TTC549 (cell line): ENCODE data around the gene TCF7L2.

Experiments
- FAIRE-seq: peaks from 2 replicates; lab custom pipeline; 2012; peaks lifted over from hg19 to GRCh38; lab: Jason Lieb, UNC

The TCF7L2 gene

DNA sequence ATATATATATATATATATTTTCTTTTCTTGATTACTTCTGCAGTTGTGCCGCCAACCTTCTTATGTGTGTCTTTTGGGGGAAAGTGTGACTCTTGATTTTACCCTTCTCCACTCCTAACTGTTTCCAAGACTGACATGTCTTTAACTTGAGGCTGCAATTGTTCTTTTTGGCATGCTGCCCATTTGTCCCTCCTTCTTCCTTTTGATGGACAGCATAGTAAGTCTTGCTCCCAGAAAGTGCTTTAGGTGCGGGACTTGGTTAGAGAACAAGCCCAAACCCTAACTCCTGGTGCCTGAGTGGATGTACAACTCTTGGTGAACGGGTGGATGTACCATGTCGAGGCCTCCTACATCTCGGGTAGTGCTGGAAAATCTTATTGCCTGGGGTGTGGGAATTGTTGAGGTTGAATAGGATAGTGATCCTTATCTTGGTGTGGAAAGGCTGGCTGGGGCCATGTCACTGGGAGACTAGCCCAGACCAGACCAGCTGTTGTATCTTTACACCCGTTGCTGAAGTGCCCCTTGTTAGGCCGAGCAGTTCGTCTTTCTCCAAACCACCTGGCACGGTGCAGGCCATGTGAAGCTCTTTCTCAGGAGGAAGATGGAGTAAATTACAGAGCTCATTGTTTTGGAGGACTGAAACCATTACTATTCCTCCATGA lies 16.3 kb downstream of the TCF7L2 start:
- no peak for FAIRE-seq

DNA sequence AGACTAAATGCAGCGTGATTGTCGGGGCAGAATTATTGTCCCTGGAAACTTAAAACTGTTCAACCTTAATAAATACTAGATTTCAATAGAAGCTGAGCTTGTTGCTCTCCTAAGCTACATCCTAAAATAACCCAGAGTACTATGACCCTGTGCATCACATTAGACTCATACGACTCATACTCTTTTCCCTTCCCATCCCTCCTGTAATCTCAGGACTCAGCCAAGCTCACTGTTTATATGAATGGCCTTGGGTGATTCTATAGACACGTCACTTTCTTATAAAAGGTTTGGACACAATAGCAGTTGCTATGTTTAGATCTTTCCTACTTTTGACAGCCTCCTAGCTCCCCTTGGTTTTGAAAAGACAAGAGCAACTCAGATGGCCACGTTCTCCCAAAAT lies 17.2 kb downstream of the TCF7L2 start:
- FAIRE-seq, result no peak

DNA sequence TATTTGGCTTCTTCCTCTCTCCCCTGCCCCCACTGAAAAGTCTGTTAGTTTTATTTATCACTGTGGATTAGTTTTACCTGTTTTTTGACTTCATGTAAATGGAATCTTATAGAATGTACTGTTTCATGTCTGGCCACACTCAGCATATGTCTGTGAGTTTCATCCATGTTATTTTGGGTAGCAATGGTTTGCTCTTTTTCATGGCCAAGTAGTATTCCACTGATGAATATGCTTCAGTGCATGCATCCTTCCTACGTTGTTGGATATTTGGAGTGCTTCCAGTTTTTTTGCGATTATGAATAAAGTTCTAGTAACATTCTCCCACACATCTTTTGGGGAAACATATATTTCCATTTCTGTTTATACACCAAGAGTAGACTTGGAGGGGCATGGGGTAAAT lies 19.1 kb downstream of the TCF7L2 start:
- no peak for FAIRE-seq

DNA sequence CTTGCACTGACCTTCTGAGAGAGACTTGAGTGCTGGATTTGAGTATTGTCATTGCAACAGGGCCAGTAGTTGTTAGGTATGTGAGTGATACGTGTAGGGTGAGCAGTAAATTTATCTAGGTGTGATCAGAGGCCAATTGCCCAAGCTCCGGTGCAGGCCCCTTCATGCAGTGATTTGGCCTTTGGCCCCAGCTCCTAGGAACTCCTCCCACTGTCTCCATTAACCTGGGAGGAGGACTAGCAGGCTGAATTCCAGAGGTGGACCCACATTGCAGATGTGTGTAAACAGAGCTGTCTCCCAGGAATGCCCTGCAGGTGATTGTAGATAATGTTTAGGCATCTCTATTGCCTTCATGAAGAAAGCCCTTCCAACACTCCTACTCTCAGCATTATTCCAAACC lies 19.5 kb downstream of the TCF7L2 start:
- no peak for FAIRE-seq

DNA sequence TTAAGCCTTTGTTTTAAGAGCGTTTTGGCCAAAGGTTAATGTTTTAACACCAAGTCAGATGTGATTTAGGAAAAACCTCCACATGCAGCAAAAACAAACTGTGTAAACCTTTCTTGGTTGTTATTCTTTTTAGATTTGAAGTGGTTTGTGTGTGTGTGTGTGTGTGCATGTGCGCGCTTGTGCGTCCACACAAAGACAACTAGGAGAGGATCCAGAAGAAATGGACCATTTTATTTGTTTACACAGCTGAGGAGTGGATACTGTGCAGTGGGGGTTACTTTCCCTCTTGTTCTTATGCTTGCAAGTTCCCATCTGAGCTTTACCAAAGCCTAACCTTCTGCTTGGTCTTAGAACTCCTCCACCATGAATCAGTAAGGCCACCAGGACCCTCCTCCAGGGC lies 20.0 kb downstream of the TCF7L2 start:
- no peak for FAIRE-seq

DNA sequence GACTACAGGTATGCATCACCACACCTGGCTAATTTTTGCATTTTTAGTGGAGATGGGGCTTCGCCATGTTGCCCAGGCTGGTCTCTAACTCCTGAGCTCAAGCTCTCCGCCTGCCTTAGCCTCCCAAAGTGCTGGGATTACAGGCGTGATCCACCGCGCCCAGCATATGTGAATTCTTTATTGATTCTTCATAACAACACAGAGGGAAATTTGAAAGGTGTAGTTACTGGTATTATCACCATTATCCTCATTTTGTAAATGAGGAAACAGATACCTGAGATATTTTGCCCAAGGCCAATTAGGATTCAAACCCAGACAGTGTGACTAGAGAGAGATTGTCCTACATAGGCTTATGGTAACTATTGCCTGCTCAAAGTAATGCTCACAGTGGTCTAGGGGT lies 22.6 kb downstream of the TCF7L2 start:
- no peak for FAIRE-seq

DNA sequence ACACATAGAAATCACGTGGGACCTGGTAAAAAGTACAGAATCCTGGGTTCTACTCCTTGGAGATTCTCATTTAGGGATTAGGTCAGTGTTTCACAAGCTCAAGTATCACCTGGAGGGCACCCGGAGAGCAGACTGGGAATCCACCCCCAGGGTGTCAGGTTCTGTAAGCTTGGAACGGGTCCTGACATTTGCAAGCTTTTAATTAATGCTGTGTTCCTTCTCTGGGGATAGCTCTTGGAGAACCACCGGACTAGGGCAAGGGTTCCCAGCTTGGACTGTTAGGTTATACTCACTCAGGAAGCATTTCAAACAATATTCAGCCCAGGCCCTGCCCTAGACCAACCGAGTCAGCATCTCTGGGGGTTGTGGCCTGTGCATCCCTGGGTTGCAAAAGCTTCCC lies 23.0 kb downstream of the TCF7L2 start:
- FAIRE-seq, result no peak

DNA sequence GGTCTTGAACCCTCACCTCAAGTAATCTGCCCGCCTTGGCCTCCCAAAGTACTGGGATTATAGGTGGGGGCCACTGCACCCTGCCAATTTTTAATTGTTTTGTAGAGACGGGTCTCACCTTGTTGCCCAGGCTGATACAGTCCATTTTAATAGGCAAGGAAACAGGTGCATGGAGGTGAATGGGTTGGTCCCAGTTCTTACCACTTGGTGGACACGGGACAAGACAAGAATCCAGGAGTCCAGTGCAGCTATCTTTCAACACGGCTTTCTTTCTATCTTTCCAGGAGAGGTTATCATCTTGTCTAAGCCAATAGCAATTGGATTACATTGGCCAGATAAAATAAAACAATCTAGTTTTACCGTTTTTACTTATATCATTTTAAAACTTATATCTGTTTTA lies 23.8 kb downstream of the TCF7L2 start:
- FAIRE-seq, result no peak

DNA sequence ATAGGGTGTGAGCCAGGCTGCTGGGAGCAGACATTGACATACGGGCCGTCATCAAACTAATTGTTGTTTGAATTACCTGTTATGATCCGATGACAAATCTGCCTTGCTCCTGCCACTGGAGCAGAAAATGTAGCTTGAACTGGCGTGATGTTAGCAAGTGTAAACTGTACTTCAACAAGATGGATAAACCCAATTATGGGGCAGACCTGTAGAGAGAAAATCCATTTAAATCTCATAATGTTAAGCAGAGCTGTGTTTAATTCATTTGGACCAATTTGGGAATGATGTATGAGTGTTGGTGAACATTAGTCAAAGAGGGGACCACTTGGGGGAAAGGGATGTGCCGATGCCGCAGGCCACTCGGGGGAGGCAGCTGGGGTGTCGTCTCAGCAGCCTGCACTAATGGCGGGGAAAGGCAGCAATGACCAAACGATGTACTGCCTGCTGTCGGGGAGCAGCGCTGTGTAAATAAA lies 27.4 kb downstream of the TCF7L2 start:
- FAIRE-seq, result no peak

DNA sequence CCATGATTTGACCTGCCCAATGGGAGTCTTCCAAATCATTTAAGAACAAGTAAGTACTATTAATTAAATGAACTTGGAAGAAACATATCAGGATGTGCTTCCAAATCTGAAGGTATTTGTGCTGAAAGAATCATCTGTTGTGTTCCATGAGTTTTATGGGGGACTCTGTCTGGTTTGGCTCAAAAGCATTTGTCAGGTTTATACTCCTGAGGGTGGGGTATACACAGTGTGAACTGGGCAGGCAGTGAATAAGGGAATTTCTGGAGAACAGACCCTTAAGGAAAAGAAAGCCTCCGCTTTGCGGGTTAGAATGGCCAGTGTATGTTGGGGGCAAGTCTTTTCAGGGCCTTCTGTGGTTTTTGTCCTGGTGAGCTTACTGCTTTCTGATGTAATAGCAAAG lies 29.9 kb downstream of the TCF7L2 start:
- no peak for FAIRE-seq

DNA sequence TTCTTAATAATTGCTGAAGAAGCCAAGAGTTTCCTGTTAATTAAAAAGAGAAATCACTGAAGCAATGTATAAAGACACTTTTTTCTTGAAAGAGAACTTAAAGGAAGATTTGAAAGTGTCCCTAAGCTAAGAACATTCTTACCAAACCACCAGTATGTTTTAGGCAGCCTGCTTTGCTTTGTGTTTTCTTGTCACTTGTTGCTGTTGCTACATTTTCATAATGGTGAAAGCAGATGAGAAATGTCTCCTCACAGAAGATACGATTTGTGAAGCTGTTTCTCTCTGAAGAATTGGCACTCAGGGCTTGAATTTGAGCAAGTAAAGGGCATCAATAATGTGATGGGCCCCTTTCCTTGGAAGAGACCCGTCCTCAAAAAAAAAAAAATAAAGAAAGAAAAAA lies 30.9 kb downstream of the TCF7L2 start:
- no peak for FAIRE-seq

DNA sequence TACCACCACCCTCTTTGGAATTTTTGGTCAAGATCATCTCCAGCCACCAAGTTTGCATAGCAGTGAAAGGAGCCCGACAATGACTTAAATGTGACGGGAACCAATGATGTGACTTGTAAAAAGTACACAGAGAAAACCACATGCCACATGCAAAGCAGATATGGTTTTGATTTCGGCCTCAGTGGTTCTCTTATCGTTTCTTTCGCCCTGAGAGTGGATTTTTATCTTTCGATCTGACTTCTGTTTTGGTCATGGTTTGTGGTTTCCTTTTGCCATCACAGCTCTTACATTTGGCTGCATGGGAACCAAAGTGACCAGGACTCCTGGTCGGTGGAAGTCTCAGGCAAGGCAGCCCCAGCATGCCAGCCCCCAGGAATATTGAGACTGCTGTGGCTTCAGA lies 31.5 kb downstream of the TCF7L2 start:
- no peak for FAIRE-seq

DNA sequence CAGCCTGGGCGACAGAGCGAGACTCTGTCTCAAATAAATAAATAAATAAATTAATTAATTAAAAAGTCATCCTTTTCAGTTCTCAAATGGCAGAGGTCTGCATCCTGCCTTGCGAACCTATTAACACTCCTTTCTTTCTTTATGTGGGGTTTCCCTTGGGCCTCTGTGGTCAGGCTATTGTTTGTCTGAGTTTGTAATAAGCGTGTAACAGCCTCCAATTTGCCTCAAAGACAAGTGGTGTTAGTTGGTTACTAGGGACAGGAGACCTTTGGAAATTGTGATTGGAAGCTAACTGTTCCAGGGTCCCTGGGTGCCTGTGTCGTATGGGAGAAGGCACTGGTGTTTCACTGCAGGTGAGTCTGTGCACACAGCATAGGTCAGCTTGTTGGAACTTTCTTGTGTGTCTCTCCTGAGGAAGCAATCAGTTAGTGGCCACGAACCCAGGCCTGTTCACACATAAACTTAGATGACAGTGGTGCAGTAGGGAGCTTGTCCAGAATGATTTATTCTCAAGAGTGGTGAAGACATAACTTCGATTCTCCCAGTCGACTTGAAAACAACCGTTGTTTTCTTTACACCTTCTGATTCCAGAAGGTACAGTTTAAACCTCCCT lies 33.5 kb downstream of the TCF7L2 start:
- FAIRE-seq, result no peak

DNA sequence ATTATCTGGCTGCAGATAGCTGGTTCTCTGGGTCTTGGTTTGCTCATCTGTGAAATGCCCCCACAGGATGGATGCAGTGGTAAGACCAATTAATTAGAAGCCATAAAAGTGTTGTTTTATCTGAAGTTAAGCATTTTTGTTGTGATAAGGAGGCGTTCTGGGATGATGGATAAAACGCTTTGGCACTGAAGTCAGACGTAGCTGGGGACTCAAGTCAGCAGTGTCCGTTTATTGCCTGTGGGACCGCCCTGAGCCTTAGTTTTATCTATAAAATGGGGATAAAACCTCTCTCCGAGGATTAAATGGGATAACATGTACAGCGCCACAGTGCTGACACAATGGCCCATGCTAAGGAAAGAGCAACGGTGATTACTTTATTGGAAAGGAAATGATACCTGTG lies 34.7 kb downstream of the TCF7L2 start:
- no peak for FAIRE-seq

DNA sequence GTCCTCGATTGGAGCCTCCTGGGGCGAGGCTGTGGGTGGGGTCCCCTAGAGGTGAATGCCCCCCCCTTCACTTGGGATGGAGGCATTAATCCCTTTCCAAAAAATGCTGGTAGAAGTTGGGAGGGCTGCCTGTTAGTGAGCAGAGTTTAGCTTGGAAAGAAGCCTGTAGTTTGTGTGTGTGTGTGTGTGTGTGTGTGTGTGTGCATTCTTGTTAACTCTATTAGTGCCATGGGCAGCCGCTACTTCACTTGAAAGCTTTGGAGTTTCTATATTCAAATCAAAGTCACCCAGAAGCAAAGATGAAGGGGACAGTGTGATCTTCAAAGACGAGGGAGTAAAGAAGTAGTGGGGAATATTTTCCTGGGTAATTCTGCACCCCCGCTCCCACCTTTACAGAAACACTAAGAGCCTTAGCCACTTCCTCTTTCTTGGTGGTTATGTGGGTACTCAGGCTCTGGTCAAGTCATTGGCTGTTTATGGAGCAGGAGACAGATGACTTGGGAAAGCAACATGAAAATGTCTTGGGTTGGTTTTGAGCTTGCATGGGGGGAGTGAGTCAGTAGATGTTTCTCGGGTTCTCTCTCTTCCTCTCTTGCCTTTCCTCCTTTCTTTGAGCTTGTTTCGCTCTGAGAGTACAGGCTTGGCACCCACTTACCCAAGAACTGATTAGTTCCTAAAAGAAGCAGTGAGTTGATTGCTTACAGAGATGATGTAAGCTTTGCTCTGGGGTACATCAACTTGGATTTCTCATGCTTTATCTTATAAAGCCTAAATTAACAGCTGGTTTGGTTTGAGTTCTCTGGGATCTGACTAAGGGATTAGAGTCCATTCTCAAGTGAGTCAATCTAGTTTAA lies 35.9 kb downstream of the TCF7L2 start:
- FAIRE-seq, result no peak

DNA sequence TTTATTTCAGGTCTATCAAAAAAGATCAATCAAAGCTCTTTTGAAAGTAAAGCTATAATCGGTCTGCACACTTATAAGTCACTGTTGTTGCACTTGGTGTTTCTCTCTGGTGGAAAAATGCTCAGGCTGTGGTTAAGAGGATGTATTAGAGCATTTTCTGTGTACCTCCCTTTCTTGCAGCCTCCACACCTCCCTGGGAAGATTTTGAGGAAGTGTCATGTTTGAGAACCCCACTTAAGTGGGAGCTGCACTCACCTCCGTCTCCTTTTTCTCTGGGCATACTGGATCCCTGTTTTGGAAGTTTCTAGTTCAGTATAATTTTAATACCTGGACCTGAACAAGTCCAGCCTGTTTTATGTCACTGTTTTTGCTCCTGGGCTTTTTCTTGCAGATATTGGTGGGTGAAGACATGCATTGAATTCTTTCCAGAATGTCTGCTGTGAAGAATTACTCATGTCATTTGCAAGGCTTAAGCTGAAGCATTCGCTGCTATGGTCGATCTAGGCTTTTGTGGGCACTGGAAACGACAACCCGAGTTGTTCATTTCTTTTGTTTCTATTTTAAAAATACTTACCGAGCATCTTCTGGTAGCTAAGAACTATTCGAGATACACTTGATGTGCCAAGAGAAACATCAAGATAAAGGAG lies 36.6 kb downstream of the TCF7L2 start:
- no peak for FAIRE-seq

DNA sequence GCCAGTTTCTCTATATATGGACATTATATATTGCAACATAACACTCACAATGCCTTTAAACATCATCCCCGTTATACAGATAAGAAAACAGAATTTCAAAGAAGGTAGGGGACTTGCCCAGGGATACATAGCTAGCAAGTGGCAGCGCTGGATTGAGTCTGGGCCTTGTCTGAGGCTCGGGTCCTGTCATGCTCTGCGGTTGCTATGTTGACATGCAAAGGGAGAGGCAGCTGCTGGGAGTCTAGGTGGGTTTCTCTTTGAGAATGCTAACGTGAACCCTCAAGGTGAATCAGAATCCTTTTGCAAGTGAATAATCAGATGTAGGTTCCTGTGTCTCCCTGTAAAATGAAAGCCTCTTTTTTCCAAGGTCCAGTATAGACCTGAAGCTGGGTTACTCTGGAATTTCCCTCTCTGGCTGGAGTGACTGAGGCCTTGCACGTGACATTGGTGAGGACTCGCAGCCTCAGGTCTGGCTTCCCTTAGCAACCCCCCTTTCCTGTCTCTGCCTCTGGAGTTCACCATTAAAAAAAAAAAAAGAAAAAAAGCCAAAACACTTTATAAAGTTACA lies 38.9 kb downstream of the TCF7L2 start:
- FAIRE-seq, result no peak

DNA sequence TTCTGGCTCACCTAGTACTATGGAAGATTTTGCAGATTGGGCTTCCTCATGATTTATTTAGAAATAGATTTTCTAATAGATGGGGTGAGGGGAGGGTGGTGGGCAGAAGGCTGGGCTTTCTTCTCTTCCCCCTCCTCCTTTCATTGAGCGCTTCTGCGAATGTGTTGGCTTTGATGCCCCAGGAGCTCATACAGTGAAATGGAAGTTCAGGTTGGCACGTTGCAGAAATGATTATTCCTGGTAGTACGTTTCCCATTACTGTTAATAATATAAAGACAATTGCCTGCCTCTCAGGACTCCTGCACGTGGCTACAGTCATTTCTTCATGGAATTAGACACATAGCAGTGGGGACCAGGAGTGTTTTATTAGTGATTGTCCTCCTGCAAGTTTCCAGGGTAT lies 39.8 kb downstream of the TCF7L2 start:
- no peak for FAIRE-seq

DNA sequence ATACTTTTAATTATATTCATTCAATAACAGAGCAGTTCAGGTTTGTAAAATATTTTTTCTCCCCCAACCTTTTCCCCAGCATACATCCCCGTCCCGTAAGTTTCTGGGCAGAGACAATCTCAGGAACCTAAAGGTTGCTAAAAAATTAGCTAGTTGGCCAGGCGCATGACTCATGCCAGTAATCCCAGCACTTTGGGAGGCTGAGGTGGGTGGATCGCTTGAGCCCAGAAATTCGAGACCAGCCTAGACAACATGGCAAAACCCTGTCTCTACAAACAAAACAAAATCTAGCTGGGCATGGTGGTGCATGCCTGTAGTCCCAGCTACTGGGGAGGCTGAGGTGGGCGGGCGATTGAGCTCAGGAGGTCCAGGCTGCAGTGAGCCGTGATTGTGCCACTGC lies 40.2 kb downstream of the TCF7L2 start:
- no peak for FAIRE-seq

DNA sequence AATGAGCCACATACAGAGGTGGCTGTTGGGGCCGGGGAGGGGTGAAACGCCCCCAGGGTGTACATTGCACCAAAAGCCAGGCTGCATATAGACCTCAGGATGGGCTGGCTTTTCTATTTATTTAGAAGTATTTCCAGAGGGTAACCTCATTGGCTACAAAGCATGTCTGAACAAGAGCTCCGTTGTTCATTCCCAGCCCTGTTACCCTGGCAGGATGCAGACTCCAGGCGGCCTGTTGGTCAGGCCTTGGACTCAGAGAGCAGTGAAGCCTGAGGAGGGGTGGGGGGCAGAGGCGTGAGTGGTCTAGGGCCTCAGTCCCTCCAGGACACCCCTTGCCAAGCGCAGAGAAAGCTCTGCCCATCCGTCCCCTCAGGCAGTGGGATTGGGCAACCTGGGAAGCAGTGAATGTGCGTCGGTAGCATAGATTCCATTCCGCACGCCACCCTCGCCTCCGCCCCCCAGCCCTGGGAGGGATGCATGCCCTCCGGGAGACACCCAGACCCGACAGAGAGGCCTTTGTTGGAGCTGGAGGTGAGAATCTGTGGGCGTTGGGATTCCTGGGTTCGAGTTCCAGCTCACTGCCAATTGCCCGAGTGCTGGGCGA lies 41.9 kb downstream of the TCF7L2 start:
- FAIRE-seq, result no peak

DNA sequence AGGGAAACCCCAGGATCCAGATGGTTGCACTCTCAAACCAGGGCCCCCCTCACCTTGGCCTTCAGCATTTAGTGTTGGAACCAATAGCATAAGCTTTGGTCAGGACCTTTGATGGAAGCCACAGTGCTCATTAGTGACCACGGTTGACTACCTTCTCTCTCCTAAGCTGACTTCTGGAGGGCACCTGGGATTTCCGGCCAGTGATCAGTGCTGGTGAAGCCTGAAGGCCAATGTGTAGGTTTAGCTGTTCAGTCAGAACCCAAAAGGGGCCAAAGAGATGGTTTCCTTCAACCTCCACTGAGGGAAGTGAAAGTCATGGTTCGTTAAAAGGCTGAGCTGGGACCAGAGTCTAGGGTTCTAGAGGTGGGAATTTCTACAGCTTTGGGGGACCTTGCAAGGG lies 46.4 kb downstream of the TCF7L2 start:
- FAIRE-seq, result no peak

DNA sequence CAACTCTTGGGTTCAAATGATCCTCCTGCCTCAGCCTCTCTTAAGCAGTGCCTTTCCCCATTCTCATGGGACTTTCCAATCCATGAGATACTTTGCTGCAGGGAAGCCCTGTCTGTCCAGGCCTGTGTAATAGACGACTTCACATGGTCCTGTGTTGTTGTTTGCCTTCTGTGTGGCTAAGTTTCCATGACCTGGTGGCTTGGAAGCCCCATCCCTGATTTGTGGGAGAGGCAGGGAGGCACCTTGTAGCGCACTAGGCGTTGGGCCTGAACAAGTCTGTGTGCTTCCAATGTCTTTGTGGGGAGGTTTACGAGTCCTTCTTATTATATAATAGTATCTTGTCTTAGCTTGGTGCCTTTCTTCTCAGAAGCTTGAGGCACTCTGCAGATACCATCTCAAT lies 49.1 kb downstream of the TCF7L2 start:
- FAIRE-seq, result no peak
